Right lobe of liver (tissue), 6 donors: ENCODE data around the gene PDGFB. TPM values are rescaled to one million over a fixed set of nuclear protein-coding genes. Genes with fewer than 3 reads are reported as not detected.

Source experiments
- ATAC-seq, 4 donors: fragments of 200-7000 bp; cut with Tn5 transposase; one replicate each; pipeline ENCODE4 v1.9.1; 2020; ENCODE audit warnings: mild to moderate bottlenecking in 4 of 4, moderate library complexity in 4 of 4
- DNase-seq, 3 donors: peaks; one replicate each; pipeline ENCODE4 v3.0.0-alpha.2; 2020
- H3K27ac ChIP-seq, 3 donors: fragments of 200-600 bp; one replicate each; pipeline ENCODE4 v1.8.0; 2022
- H3K27me3 ChIP-seq, 2 donors: fragments of 200-600 bp; one replicate each; pipeline ENCODE4 v1.8.0; 2022
- H3K36me3 ChIP-seq, 4 donors: fragments of 200-600 bp; sonication (generic) in 1 of 4; one replicate each; pipeline versions ENCODE4 v1.5.1 to v1.8.0; 2017 to 2022; ENCODE audit warnings: control low read depth in 1 of 4
- H3K4me1 ChIP-seq, 4 donors: fragments of 200-600 bp; sonication (generic) in 1 of 4; one replicate each; pipeline versions ENCODE4 v1.5.1 to v1.8.0; 2017 to 2022; ENCODE audit warnings: control low read depth in 1 of 4
- H3K4me3 ChIP-seq, 3 donors: fragments of 200-600 bp; one replicate each; pipeline ENCODE4 v1.8.0; 2022
- H3K9me3 ChIP-seq, 4 donors: fragments of 200-600 bp; sonication (generic) in 1 of 4; one replicate each; pipeline versions ENCODE4 v1.5.1 to v1.8.0; 2017 to 2022; ENCODE audit warnings: control low read depth in 1 of 4
- CTCF ChIP-seq, 4 donors: fragments of 200-600 bp in 3 of 4; fragments of 450-650 bp in 1 of 4; IDR thresholded peaks; one replicate each; pipeline versions ENCODE4 v1.5.1 to v1.8.0; 2016 to 2022; ENCODE audit warnings: antibody characterized with exemption in 4 of 4, mild to moderate bottlenecking in 2 of 4
- POLR2A ChIP-seq: fragments of 450-650 bp; IDR thresholded peaks from one replicate; pipeline ENCODE4 v1.6.1; 2017; ENCODE audit warnings: antibody characterized with exemption, mild to moderate bottlenecking
- WGBS: methylation state at CpG from one replicate; pipeline ENCODE4 v1.1.6; 2018; ENCODE audit warnings: low coverage, low lambda C conversion rate; ENCODE audit not compliant: insufficient coverage; ENCODE audit errors: missing lambda C conversion rate; 5-methylcytosine and 5-hydroxymethylcytosine counted together
- intact Hi-C, 2 donors: fragments of 100-400 bp; cut with DNase I; formaldehyde crosslinking; loops; one replicate each; pipeline versions ENCODE4 v1.11.2 to v1.14.1; 2022
- total RNA-seq, 6 experiments: library from RNA; depleted of rRNA in 2 of 6; stranded (reverse); fragments of >200 nt in 2 of 6; fragmentation: NEBNext Ultra II Directional in 3 of 6; extraction: Animal tissue kit (Norgen Biotek cat#: 25700) in 3 of 6; gene quantifications; one replicate each; pipeline versions ENCODE4 v1.1.0 to v1.2.4, GENCODE V29; 2016 to 2023
- donor health status: DM: no; HTN: yes; CAD: no.
- donor health status: DM: no; HTN: no; CAD: no.
- donor health status: DM: no; HTN: no; CAD: no.
- donor health status: DM: no; HTN: yes; CAD: no.
- donor health status: DM: no; HTN: yes; CAD: no.

Gene PDGFB
- total RNA-seq, 6 experiments from 2014 or later = 0.90 to 10.2 (median 3.3) TPM

- H3K4me3 ChIP-seq = no peak overlapping the region
- no peaks in the 10 kb centered on the region for H3K27me3 ChIP-seq
- WGBS = 0% methylated on average over 1 of the region's 16 CpGs
- H3K9me3 ChIP-seq = no peaks in the 10 kb centered on the region
- peaks cover 0 to 4% (median 2%) of the 10 kb centered on the region in 4 donors for H3K4me1 ChIP-seq
- TF ChIP-seq POLR2A = no peak
- TF ChIP-seq CTCF (IDR thresholded peaks at IDR 0.05) = no peak
- intact Hi-C loops = no loop called here
- no peaks in the 10 kb centered on the region for H3K36me3 ChIP-seq
- DNase-seq (no peak), ATAC-seq (no peak)
- no peak overlapping the region for H3K27ac ChIP-seq
Measured at GRCh38 chr22:39257901-39258475, 13.2 kb upstream of the PDGFB start.

- Histone ChIP-seq H3K4me1 (peaks cover 0 to 4% (median 2%) of the 10 kb centered on the region in 4 donors), H3K9me3 (no peaks in the 10 kb centered on the region), H3K36me3 (no peaks in the 10 kb centered on the region), H3K27me3 (no peaks in the 10 kb centered on the region), H3K4me3 (no peak overlapping the region), H3K27ac (no peak overlapping the region)
- no peak for ATAC-seq
- DNase-seq = no peak
- no CpG with 5 or more reads among the region's 2 CpGs for WGBS
- intact Hi-C loops = no loop called here
- TF ChIP-seq CTCF (IDR thresholded peaks at IDR 0.05) (no peak), POLR2A (no peak)
Measured at GRCh38 chr22:39256979-39257378, 12.2 kb upstream of the PDGFB start.

GRCh38 chr22:39256186-39256552 is 11.4 kb upstream of the PDGFB start:
- DNase-seq (no peak), ATAC-seq (no peak)
- intact Hi-C loops = no loop called here
- TF ChIP-seq POLR2A = no peak
- Histone ChIP-seq H3K27ac (no peak overlapping the region), H3K4me3 (no peak overlapping the region), H3K36me3 (no peaks in the 10 kb centered on the region), H3K9me3 (no peaks in the 10 kb centered on the region), H3K27me3 (no peaks in the 10 kb centered on the region), H3K4me1 (peaks cover 0 to 4% (median 2%) of the 10 kb centered on the region in 4 donors)
- 71% methylated on average over 4 of the region's 11 CpGs for WGBS

- no peak overlapping the region for H3K27ac ChIP-seq
- intact Hi-C loops = no loop called here
- no peak for ATAC-seq
- no peaks in the 10 kb centered on the region for H3K9me3 ChIP-seq
- 76% methylated on average over 8 of the region's 16 CpGs for WGBS
- no peaks in the 10 kb centered on the region for H3K36me3 ChIP-seq
- DNase-seq = no peak
- H3K27me3 ChIP-seq = no peaks in the 10 kb centered on the region
- H3K4me1 ChIP-seq = peaks cover 0 to 4% (median 2%) of the 10 kb centered on the region in 4 donors
- H3K4me3 ChIP-seq = no peak overlapping the region
- TF ChIP-seq CTCF (IDR thresholded peaks at IDR 0.05) = no peak
- TF ChIP-seq POLR2A = no peak
Measured at GRCh38 chr22:39255449-39256185, 10.8 kb upstream of the PDGFB start.

GRCh38 chr22:39254789-39255298 is 10.1 kb upstream of the PDGFB start:
- Histone ChIP-seq H3K9me3 (no peaks in the 10 kb centered on the region), H3K4me1 (peaks cover 0 to 4% (median 2%) of the 10 kb centered on the region in 4 donors), H3K4me3 (no peak overlapping the region), H3K27ac (peak overlapping the region in 1 of 3 donors; percentile 22), H3K36me3 (no peaks in the 10 kb centered on the region), H3K27me3 (no peaks in the 10 kb centered on the region)
- intact Hi-C loops = no loop called here
- WGBS = 13% methylated on average over 4 of the region's 15 CpGs
- no peak for TF ChIP-seq POLR2A
- no peak for TF ChIP-seq CTCF (IDR thresholded peaks at IDR 0.05)
- ATAC-seq (peak in 3 of 4 donors; percentile 19 to 27 (median 23)), DNase-seq (no peak)
